GM23338 (cell line): ENCODE results near the gene ITGB3. TPM values are rescaled to one million over a fixed set of nuclear protein-coding genes. Genes with fewer than 3 reads are reported as not detected.

Experiments used
- ATAC-seq: fragments of 200-7000 bp; cut with Tn5 transposase; 3 replicates; pipeline ENCODE4 v1.9.1; 2020
- DNase-seq: peaks from one replicate; pipeline ENCODE4 v3.0.0-alpha.2; 2015; ENCODE audit warnings: low spot score
- H2AFZ ChIP-seq: fragments of 200-600 bp; sonication (generic); 2 replicates; pipeline ENCODE4 v1.8.0; 2016; ENCODE audit warnings: antibody characterized with exemption, mild to moderate bottlenecking, moderate library complexity
- H3F3A ChIP-seq: fragments of 200-600 bp; sonication (generic); replicated peaks from 2 replicates; pipeline ENCODE4 v1.8.0; 2017; ENCODE audit warnings: antibody characterized with exemption, mixed run types, low read depth
- H3K27ac ChIP-seq: fragments of 200-600 bp; sonication (generic); 2 replicates; pipeline ENCODE4 v1.6.1; 2016; ENCODE audit warnings: low read depth
- H3K27me3 ChIP-seq: fragments of 200-600 bp; sonication (generic); 2 replicates; pipeline ENCODE4 v1.8.0; 2016; ENCODE audit warnings: mild to moderate bottlenecking, mixed run types, moderate library complexity; ENCODE audit not compliant: insufficient read depth
- H3K36me3 ChIP-seq: fragments of 200-600 bp; sonication (generic); 2 replicates; pipeline ENCODE4 v1.8.0; 2016; ENCODE audit warnings: mild to moderate bottlenecking; ENCODE audit not compliant: insufficient read depth
- H3K4me1 ChIP-seq: fragments of 200-600 bp; sonication (generic); 2 replicates; pipeline ENCODE4 v1.8.0; 2016; ENCODE audit warnings: mild to moderate bottlenecking, moderate library complexity; ENCODE audit not compliant: insufficient read depth
- H3K4me2 ChIP-seq: fragments of 200-600 bp; sonication (generic); 2 replicates; pipeline ENCODE4 v1.7.1; 2017; ENCODE audit warnings: mixed run types
- H3K4me3 ChIP-seq: fragments of 200-600 bp; sonication (generic); 2 replicates; pipeline ENCODE4 v1.6.1; 2016; ENCODE audit warnings: mixed run types
- H3K79me2 ChIP-seq: fragments of 200-600 bp; sonication (generic); replicated peaks from 2 replicates; pipeline ENCODE4 v1.8.0; 2017; ENCODE audit warnings: mild to moderate bottlenecking; ENCODE audit not compliant: insufficient read depth
- H3K9me2 ChIP-seq: fragments of 200-600 bp; sonication (generic); 2 replicates; pipeline ENCODE4 v1.8.0; 2017; ENCODE audit not compliant: insufficient read depth
- H4K20me1 ChIP-seq: fragments of 200-600 bp; sonication (generic); replicated peaks from 2 replicates; pipeline ENCODE4 v1.8.0; 2017; ENCODE audit warnings: mild to moderate bottlenecking; ENCODE audit not compliant: insufficient read depth
- H3K27ac Mint-ChIP-seq: 2 replicates; pipeline ENCODE4 v1.8.0; 2020; ENCODE audit warnings: inconsistent platforms, mild to moderate bottlenecking, moderate library complexity, mixed read lengths
- H3K27me3 Mint-ChIP-seq: 3 replicates; pipeline ENCODE4 v1.8.0; 2022; ENCODE audit warnings: low read depth, mild to moderate bottlenecking, moderate library complexity, mixed read lengths, inconsistent platforms; ENCODE audit not compliant: insufficient read depth, poor library complexity
- H3K36me3 Mint-ChIP-seq: 3 replicates; pipeline ENCODE4 v1.8.0; 2021; ENCODE audit warnings: low read depth, mild to moderate bottlenecking, inconsistent platforms, moderate library complexity, mixed read lengths
- H3K4me1 Mint-ChIP-seq: 3 replicates; pipeline ENCODE4 v1.8.0; 2020; ENCODE audit warnings: mild to moderate bottlenecking, inconsistent platforms, mixed read lengths
- H3K4me3 Mint-ChIP-seq: 3 replicates; pipeline ENCODE4 v1.8.0; 2021; ENCODE audit warnings: moderate library complexity, mild to moderate bottlenecking, inconsistent platforms, mixed read lengths
- H3K9me3 Mint-ChIP-seq: 3 replicates; pipeline ENCODE4 v1.8.0; 2020; ENCODE audit warnings: moderate library complexity, mild to moderate bottlenecking, inconsistent platforms, mixed read lengths
- CREB1 ChIP-seq: fragments of 250-450 bp; sonication (Bioruptor Pico); IDR thresholded peaks from 2 replicates; pipeline ENCODE4 v1.5.0; 2020; ENCODE audit warnings: low read depth, mild to moderate bottlenecking, moderate library complexity
- EZH2 ChIP-seq: fragments of 200-600 bp; sonication (generic); IDR thresholded peaks from one replicate; pipeline ENCODE4 v1.8.0; 2017; ENCODE audit warnings: antibody characterized with exemption, mild to moderate bottlenecking, low read depth; ENCODE audit not compliant: unreplicated experiment
- EZH2phosphoT487 ChIP-seq: fragments of 200-600 bp; sonication (generic); IDR thresholded peaks from one replicate; pipeline ENCODE4 v1.8.1; 2018; ENCODE audit warnings: antibody characterized with exemption; ENCODE audit not compliant: unreplicated experiment
- JUNB ChIP-seq: IDR thresholded peaks from one replicate; pipeline ENCODE4 v1.6.1; 2016; ENCODE audit warnings: antibody characterized with exemption; ENCODE audit not compliant: unreplicated experiment
- NANOG ChIP-seq: IDR thresholded peaks from 2 replicates; pipeline ENCODE4 v1.6.1; 2016; ENCODE audit warnings: antibody characterized with exemption, borderline replicate concordance
- POLR2AphosphoS5 ChIP-seq: IDR thresholded peaks from 2 replicates; pipeline ENCODE4 v1.6.1; 2016; ENCODE audit warnings: antibody characterized with exemption, low read depth
- STAT1 ChIP-seq: IDR thresholded peaks from one replicate; pipeline ENCODE4 v1.6.1; 2016; ENCODE audit warnings: antibody characterized with exemption; ENCODE audit not compliant: unreplicated experiment
- ZNF114 ChIP-seq: fragments of 250-450 bp; sonication (Bioruptor Pico); IDR thresholded peaks from 2 replicates; pipeline ENCODE4 v1.5.0; 2020; ENCODE audit warnings: mild to moderate bottlenecking, moderate library complexity
- ZNF331 ChIP-seq: fragments of 250-450 bp; sonication (Bioruptor Pico); IDR thresholded peaks from 2 replicates; pipeline ENCODE4 v1.5.0; 2020; ENCODE audit warnings: low read depth, mild to moderate bottlenecking, moderate library complexity
- ZNF462 ChIP-seq: fragments of 250-450 bp; sonication (Bioruptor Pico); IDR thresholded peaks from 2 replicates; pipeline ENCODE4 v1.5.0; 2020; ENCODE audit warnings: mild to moderate bottlenecking, moderate library complexity
- polyA plus RNA-seq: library from polyadenylated mRNA; unstranded; fragments of >200 nt; fragmentation: Nextera tagmentation; extraction: Ambion mirVana; gene quantifications from 2 replicates; pipeline ENCODE4 v1.2.1, GENCODE V29; 2016
- total RNA-seq: library from RNA; depleted of rRNA; stranded (reverse); fragments of >200 nt; shearing (Covaris generic); gene quantifications from 2 replicates; pipeline ENCODE4 v1.2.3, GENCODE V29; 2014
- TF ChIP-seq, protein P1 (sequence below): IDR thresholded peaks from 2 replicates; pipeline ENCODE4 v1.6.1; 2016; ENCODE audit warnings: antibody characterized with exemption
- TF ChIP-seq, protein P2 (sequence below), 2 experiments: fragments of 200-600 bp in 1 of 2; sonication (generic) in 1 of 2; conservative IDR thresholded peaks; 2 replicates each; pipeline versions ENCODE4 v1.5.1 to v1.6.1; 2016 to 2017; ENCODE audit warnings: antibody characterized with exemption in 2 of 2, low read depth in 2 of 2, mild to moderate bottlenecking in 2 of 2, moderate library complexity in 1 of 2
- TF ChIP-seq, protein P3 (sequence below): IDR thresholded peaks from one replicate; pipeline ENCODE4 v1.6.1; 2018; ENCODE audit warnings: antibody characterized with exemption; ENCODE audit not compliant: unreplicated experiment

The ITGB3 gene
- total and polyA plus RNA-seq, 2 experiments from 2014 or later = 0.52 TPM; not detected in 1

- Mint-ChIP-seq H3K4me1 (peaks cover 16% of the 10 kb centered on the region), H3K27me3 (peaks cover 10% of the 10 kb centered on the region)
Measured at GRCh38 chr17:47222047-47222446, 31.6 kb upstream of the ITGB3 start.

More at GRCh38 chr17:47222047-47222446, 31.6 kb upstream of the ITGB3 start:
- Histone ChIP-seq H3K4me2 (no peak overlapping the region), H4K20me1 (no peaks in the 10 kb centered on the region), H3K27me3 (no peaks in the 10 kb centered on the region), H2AFZ (no peak overlapping the region), H3F3A (no peaks in the 10 kb centered on the region), H3K36me3 (no peaks in the 10 kb centered on the region), H3K4me3 (no peak overlapping the region), H3K4me1 (peaks cover 13% of the 10 kb centered on the region), H3K27ac (no peak overlapping the region), H3K79me2 (no peaks in the 10 kb centered on the region), H3K9me2 (no peaks in the 10 kb centered on the region)
- H3K27ac Mint-ChIP-seq = no peak overlapping the region
- ATAC-seq (no peak), DNase-seq (no peak)
- H3K36me3 Mint-ChIP-seq = peaks cover 7% of the 10 kb centered on the region; the same call in 2 of the 3 replicates
- peaks cover 16% of the 10 kb centered on the region for H3K9me3 Mint-ChIP-seq
- H3K4me3 Mint-ChIP-seq = no peak overlapping the region
- TF ChIP-seq ZNF331 (CRISPR knock-in tag) (no peak), ZNF114 (CRISPR knock-in tag) (no peak), ZNF462 (CRISPR knock-in tag) (no peak), NANOG (no peak), CREB1 (CRISPR knock-in tag) (no peak), JUNB (no peak), STAT1 (no peak), EZH2phosphoT487 (no peak), POLR2AphosphoS5 (no peak), EZH2 (no peak)
- TF ChIP-seq, protein P1, sequence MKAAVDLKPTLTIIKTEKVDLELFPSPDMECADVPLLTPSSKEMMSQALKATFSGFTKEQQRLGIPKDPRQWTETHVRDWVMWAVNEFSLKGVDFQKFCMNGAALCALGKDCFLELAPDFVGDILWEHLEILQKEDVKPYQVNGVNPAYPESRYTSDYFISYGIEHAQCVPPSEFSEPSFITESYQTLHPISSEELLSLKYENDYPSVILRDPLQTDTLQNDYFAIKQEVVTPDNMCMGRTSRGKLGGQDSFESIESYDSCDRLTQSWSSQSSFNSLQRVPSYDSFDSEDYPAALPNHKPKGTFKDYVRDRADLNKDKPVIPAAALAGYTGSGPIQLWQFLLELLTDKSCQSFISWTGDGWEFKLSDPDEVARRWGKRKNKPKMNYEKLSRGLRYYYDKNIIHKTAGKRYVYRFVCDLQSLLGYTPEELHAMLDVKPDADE = no peak
- TF ChIP-seq, protein P2, sequence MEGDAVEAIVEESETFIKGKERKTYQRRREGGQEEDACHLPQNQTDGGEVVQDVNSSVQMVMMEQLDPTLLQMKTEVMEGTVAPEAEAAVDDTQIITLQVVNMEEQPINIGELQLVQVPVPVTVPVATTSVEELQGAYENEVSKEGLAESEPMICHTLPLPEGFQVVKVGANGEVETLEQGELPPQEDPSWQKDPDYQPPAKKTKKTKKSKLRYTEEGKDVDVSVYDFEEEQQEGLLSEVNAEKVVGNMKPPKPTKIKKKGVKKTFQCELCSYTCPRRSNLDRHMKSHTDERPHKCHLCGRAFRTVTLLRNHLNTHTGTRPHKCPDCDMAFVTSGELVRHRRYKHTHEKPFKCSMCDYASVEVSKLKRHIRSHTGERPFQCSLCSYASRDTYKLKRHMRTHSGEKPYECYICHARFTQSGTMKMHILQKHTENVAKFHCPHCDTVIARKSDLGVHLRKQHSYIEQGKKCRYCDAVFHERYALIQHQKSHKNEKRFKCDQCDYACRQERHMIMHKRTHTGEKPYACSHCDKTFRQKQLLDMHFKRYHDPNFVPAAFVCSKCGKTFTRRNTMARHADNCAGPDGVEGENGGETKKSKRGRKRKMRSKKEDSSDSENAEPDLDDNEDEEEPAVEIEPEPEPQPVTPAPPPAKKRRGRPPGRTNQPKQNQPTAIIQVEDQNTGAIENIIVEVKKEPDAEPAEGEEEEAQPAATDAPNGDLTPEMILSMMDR (conservative IDR thresholded peaks at IDR 0.05; ENCODE audit: low read depth in 2 of 2) = no peak
- TF ChIP-seq, protein P3, sequence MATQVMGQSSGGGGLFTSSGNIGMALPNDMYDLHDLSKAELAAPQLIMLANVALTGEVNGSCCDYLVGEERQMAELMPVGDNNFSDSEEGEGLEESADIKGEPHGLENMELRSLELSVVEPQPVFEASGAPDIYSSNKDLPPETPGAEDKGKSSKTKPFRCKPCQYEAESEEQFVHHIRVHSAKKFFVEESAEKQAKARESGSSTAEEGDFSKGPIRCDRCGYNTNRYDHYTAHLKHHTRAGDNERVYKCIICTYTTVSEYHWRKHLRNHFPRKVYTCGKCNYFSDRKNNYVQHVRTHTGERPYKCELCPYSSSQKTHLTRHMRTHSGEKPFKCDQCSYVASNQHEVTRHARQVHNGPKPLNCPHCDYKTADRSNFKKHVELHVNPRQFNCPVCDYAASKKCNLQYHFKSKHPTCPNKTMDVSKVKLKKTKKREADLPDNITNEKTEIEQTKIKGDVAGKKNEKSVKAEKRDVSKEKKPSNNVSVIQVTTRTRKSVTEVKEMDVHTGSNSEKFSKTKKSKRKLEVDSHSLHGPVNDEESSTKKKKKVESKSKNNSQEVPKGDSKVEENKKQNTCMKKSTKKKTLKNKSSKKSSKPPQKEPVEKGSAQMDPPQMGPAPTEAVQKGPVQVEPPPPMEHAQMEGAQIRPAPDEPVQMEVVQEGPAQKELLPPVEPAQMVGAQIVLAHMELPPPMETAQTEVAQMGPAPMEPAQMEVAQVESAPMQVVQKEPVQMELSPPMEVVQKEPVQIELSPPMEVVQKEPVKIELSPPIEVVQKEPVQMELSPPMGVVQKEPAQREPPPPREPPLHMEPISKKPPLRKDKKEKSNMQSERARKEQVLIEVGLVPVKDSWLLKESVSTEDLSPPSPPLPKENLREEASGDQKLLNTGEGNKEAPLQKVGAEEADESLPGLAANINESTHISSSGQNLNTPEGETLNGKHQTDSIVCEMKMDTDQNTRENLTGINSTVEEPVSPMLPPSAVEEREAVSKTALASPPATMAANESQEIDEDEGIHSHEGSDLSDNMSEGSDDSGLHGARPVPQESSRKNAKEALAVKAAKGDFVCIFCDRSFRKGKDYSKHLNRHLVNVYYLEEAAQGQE = no peak
